SK-N-SH (cell line): ENCODE data around the gene SLC39A3. TPM values are rescaled to one million over a fixed set of nuclear protein-coding genes. Genes with fewer than 3 reads are reported as not detected.

ENCODE experiments used
- CTCF ChIA-PET: fragments of 300-600, 350-600 bp; formaldehyde crosslinking; extraction: SDS; loops from one replicate; lab custom pipeline; 2021; lab: Yijun Ruan, JAX
- POLR2A ChIA-PET: fragments of 350-600 bp; sonication (Branson Sonifier 250); formaldehyde crosslinking; extraction: SDS; loops from one replicate; lab custom pipeline; 2020; ENCODE audit warnings: antibody characterized with exemption, inconsistent platforms; lab: Yijun Ruan, JAX
- DNase-seq: peaks from one replicate; pipeline ENCODE4 v3.0.0; 2012
- H2AFZ ChIP-seq: fragments of 200-600 bp; sonication (generic); 2 replicates; pipeline ENCODE4 v1.8.1; 2016; ENCODE audit warnings: antibody characterized with exemption, mild to moderate bottlenecking, low read depth
- H3F3A ChIP-seq: fragments of 200-600 bp; sonication (generic); replicated peaks from 2 replicates; pipeline ENCODE3; 2016; ENCODE audit warnings: antibody characterized with exemption, mild to moderate bottlenecking; ENCODE audit not compliant: insufficient read depth
- H3K27ac ChIP-seq, 2 experiments: fragments of 200-500 bp in 1 of 2; fragments of 200-600 bp in 1 of 2; sonication (Bioruptor generic) in 1 of 2; sonication (generic), shearing (Covaris generic) in 1 of 2; 2 replicates each; pipeline versions ENCODE4 v1.5.1 to v1.6.1; 2014 to 2016; ENCODE audit warnings: low read depth in 2 of 2, inconsistent platforms in 1 of 2, low read length in 1 of 2, mild to moderate bottlenecking in 1 of 2, mixed read lengths in 1 of 2
- H3K27me3 ChIP-seq: fragments of 200-600 bp; sonication (generic), shearing (Covaris generic); 2 replicates; pipeline ENCODE4 v1.6.1; 2016; ENCODE audit warnings: mixed run types; ENCODE audit not compliant: insufficient read depth
- H3K36me3 ChIP-seq, 2 experiments: fragments of 200-500 bp in 1 of 2; fragments of 200-600 bp in 1 of 2; sonication (Bioruptor generic) in 1 of 2; sonication (generic) in 1 of 2; replicated peaks in 1 of 2; 2 replicates each; pipeline versions ENCODE3 to v1.5.1; 2014 to 2016; ENCODE audit warnings: low read length in 1 of 2, mild to moderate bottlenecking in 1 of 2; ENCODE audit not compliant: insufficient read depth in 2 of 2, control insufficient read depth in 1 of 2
- H3K4me1 ChIP-seq, 2 experiments: fragments of 200-500 bp in 1 of 2; fragments of 200-600 bp in 1 of 2; sonication (Bioruptor generic) in 1 of 2; sonication (generic), shearing (Covaris generic) in 1 of 2; 2 replicates each; pipeline versions ENCODE4 v1.5.1 to v1.6.1; 2014 to 2016; ENCODE audit warnings: low read depth in 1 of 2, low read length in 1 of 2, mixed run types in 1 of 2; ENCODE audit not compliant: insufficient read depth in 2 of 2, control insufficient read depth in 1 of 2
- H3K4me2 ChIP-seq: fragments of 200-600 bp; sonication (generic), shearing (Covaris generic); 2 replicates; pipeline ENCODE4 v1.6.1; 2017; ENCODE audit warnings: mixed run types
- H3K4me3 ChIP-seq, 2 experiments: fragments of 200-500 bp in 1 of 2; fragments of 200-600 bp in 1 of 2; sonication (Bioruptor generic) in 1 of 2; sonication (generic), shearing (Covaris generic) in 1 of 2; 2 replicates each; pipeline versions ENCODE4 v1.5.1 to v1.8.1; 2014 to 2016; ENCODE audit warnings: low read depth in 2 of 2, inconsistent platforms in 1 of 2, low read length in 1 of 2, mild to moderate bottlenecking in 1 of 2, mixed read lengths in 1 of 2, moderate library complexity in 1 of 2
- H3K79me2 ChIP-seq: fragments of 200-600 bp; sonication (generic); 2 replicates; pipeline ENCODE4 v1.8.1; 2017; ENCODE audit warnings: mild to moderate bottlenecking; ENCODE audit not compliant: insufficient read depth
- H3K9ac ChIP-seq: fragments of 200-600 bp; sonication (generic); 2 replicates; pipeline ENCODE4 v1.6.1; 2017; ENCODE audit warnings: mixed run types
- H3K9me2 ChIP-seq: fragments of 200-600 bp; sonication (generic); 2 replicates; pipeline ENCODE4 v1.6.1; 2017; ENCODE audit warnings: mixed run types
- H3K9me3 ChIP-seq: fragments of 200-600 bp; sonication (generic); 2 replicates; pipeline ENCODE4 v1.6.1; 2017; ENCODE audit warnings: mixed run types, mild to moderate bottlenecking, moderate library complexity
- H4K20me1 ChIP-seq: fragments of 200-600 bp; sonication (generic); 2 replicates; pipeline ENCODE4 v1.6.1; 2017; ENCODE audit warnings: mild to moderate bottlenecking, mixed run types; ENCODE audit not compliant: insufficient read depth
- ELF1 ChIP-seq: IDR thresholded peaks from 2 replicates; pipeline ENCODE4 v1.4.0; 2012
- NFIC ChIP-seq: IDR thresholded peaks from 2 replicates; pipeline ENCODE4 v1.4.0; 2012; ENCODE audit warnings: borderline replicate concordance
- PBX3 ChIP-seq: IDR thresholded peaks from 2 replicates; pipeline ENCODE4; 2012
- RCOR1 ChIP-seq: fragments of 150-350 bp; IDR thresholded peaks from 2 replicates; pipeline ENCODE4 v1.6.1; 2017; ENCODE audit warnings: antibody characterized with exemption, low read length
- RXRA ChIP-seq: IDR thresholded peaks from 2 replicates; pipeline ENCODE4 v1.4.0; 2012; ENCODE audit warnings: low read depth, mild to moderate bottlenecking, borderline replicate concordance
- SMC3 ChIP-seq: IDR thresholded peaks from 2 replicates; pipeline ENCODE4 v1.6.1; 2012; ENCODE audit warnings: low read depth, low read length, improper control_type of control experiment
- TAF1 ChIP-seq: IDR thresholded peaks from 2 replicates; pipeline ENCODE4 v1.6.1; 2012; ENCODE audit warnings: low read depth, mild to moderate bottlenecking, low read length, moderate library complexity, borderline replicate concordance
- TCF12 ChIP-seq: IDR thresholded peaks from 2 replicates; pipeline ENCODE4 v1.4.0; 2012
- USF1 ChIP-seq: IDR thresholded peaks from 2 replicates; pipeline ENCODE4 v1.4.0; 2012; ENCODE audit warnings: low read depth, borderline replicate concordance
- WGBS: methylation state at CpG from one replicate; pipeline ENCODE4 v1.1.6; 2017; ENCODE audit warnings: low lambda C conversion rate; 5-methylcytosine and 5-hydroxymethylcytosine counted together
- polyA plus RNA-seq, 3 experiments: library from polyadenylated mRNA; depleted of rRNA; stranded (reverse); fragments of >200 nt; gene quantifications; 2 replicates each; pipeline ENCODE4 v1.2.3, GENCODE V29; 2012
- TF ChIP-seq, protein P1 (sequence below): IDR thresholded peaks from 2 replicates; pipeline ENCODE4 v1.6.1; 2012; ENCODE audit warnings: mild to moderate bottlenecking, low read depth, low read length, moderate library complexity

The SLC39A3 gene
- polyA plus RNA-seq, 1 of the 3 experiments (the other 2 are of a cell fraction), result 45.2 TPM

GRCh38 chr19:2719920-2720776 lies 19.7 kb downstream of the SLC39A3 start (continued):
- TF ChIP-seq, protein P1, sequence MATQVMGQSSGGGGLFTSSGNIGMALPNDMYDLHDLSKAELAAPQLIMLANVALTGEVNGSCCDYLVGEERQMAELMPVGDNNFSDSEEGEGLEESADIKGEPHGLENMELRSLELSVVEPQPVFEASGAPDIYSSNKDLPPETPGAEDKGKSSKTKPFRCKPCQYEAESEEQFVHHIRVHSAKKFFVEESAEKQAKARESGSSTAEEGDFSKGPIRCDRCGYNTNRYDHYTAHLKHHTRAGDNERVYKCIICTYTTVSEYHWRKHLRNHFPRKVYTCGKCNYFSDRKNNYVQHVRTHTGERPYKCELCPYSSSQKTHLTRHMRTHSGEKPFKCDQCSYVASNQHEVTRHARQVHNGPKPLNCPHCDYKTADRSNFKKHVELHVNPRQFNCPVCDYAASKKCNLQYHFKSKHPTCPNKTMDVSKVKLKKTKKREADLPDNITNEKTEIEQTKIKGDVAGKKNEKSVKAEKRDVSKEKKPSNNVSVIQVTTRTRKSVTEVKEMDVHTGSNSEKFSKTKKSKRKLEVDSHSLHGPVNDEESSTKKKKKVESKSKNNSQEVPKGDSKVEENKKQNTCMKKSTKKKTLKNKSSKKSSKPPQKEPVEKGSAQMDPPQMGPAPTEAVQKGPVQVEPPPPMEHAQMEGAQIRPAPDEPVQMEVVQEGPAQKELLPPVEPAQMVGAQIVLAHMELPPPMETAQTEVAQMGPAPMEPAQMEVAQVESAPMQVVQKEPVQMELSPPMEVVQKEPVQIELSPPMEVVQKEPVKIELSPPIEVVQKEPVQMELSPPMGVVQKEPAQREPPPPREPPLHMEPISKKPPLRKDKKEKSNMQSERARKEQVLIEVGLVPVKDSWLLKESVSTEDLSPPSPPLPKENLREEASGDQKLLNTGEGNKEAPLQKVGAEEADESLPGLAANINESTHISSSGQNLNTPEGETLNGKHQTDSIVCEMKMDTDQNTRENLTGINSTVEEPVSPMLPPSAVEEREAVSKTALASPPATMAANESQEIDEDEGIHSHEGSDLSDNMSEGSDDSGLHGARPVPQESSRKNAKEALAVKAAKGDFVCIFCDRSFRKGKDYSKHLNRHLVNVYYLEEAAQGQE, result no peak
- TF ChIP-seq SMC3 (no peak), RXRA (no peak), ELF1 (no peak), USF1 (no peak)

DNA sequence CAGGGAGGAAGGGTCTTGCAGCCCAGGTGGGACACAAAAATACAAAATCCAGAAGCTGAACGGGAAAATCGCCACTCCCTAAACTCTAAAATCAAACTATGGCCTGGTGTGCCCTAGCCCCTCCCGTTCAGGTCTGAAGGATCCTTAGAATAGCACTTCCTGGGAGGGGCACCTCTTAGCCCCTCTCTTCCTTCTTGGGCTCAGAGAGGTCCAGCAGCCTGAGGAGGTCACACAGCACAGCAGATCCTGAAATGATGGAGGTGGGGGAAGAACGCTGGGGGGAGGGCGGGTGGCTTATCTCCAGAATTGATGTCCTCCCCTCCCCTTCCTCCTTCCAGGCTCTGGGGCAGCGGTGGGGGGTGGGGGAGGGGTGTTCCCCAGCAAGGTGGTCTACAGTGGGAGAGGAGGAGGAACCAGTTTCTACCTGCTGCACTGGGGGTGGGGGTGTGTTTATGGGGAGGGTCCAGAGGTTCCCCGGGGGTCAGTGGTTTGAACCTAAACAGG lies 20.5 kb downstream of the SLC39A3 start:
- DNase-seq, result peak; percentile 32
- H3K27ac ChIP-seq, result no peak overlapping the region
- no peaks in the 10 kb centered on the region for H3K27me3 ChIP-seq
- TF ChIP-seq RXRA (no peak), NFIC (no peak), TAF1 (no peak), SMC3 (no peak), RCOR1 (no peak), TCF12 (no peak), PBX3 (no peak)
- peaks cover 10 to 15% of the 10 kb centered on the region in 2 experiments; a peak in 3 of 4 replicates for H3K4me1 ChIP-seq
- H3K4me3 ChIP-seq, result no peak overlapping the region
- no peak overlapping the region for H2AFZ ChIP-seq
- no peak overlapping the region for H3K4me2 ChIP-seq
- no peaks in the 10 kb centered on the region for H3K9me2 ChIP-seq
- H3F3A ChIP-seq, result no peaks in the 10 kb centered on the region
- H3K9ac ChIP-seq, result no peak overlapping the region
- CTCF ChIA-PET, result interaction anchor here (1.4 kb wide), 1 partner anchor 71 kb away, joined by 3 read pairs; no protein-coding TSS in a partner anchor
- H3K36me3 ChIP-seq, result no peaks in the 10 kb centered on the region
- no peaks in the 10 kb centered on the region for H4K20me1 ChIP-seq
- POLR2A ChIA-PET, result no interaction called here
- 0 out of 2 replicates have a peak, but pooled peaks cover 3% of the 10 kb centered on the region for H3K9me3 ChIP-seq
- H3K79me2 ChIP-seq, result no peaks in the 10 kb centered on the region
- WGBS, result 89% methylated on average over 5 of the region's 7 CpGs
